ENCODE measurements around the gene ADGB. TPM values are rescaled to one million over a fixed set of nuclear protein-coding genes. Genes with fewer than 3 reads are reported as not detected.
"Not testable (repeated sequence)": the region's sequence is repeated elsewhere in the genome, so short reads cannot be mapped to it uniquely, and the experiment has no call there.

The ADGB gene
- total and polyA plus RNA-seq, 4 donors, result 1.4 to 9.7 (median 5.5) TPM

DNA sequence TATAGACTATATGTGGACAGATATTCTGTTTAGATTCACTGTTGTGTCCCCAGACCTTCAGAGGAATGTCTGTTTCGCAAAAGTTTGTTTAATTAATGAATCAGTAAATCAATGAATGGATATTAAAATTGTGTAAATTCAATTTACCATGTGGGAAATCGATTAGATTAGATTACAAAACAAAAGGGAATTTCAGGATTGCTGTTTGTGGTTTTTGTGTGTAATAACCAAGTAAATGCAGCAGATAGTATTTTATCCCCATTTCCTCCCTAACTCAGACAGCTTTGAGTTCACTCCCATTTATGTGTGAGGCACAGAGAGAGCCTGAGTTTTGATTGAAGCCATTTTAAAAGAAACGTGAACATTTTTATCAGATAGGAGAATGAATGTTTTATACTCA is 214.8 kb downstream of the ADGB start:
- H3K27me3 ChIP-seq (ENCODE audit: control insufficient read depth in 3 of 3, insufficient read depth in 3 of 3, low read length in 2 of 3), result no peaks in the 10 kb centered on the region
- TF ChIP-seq, protein P1, sequence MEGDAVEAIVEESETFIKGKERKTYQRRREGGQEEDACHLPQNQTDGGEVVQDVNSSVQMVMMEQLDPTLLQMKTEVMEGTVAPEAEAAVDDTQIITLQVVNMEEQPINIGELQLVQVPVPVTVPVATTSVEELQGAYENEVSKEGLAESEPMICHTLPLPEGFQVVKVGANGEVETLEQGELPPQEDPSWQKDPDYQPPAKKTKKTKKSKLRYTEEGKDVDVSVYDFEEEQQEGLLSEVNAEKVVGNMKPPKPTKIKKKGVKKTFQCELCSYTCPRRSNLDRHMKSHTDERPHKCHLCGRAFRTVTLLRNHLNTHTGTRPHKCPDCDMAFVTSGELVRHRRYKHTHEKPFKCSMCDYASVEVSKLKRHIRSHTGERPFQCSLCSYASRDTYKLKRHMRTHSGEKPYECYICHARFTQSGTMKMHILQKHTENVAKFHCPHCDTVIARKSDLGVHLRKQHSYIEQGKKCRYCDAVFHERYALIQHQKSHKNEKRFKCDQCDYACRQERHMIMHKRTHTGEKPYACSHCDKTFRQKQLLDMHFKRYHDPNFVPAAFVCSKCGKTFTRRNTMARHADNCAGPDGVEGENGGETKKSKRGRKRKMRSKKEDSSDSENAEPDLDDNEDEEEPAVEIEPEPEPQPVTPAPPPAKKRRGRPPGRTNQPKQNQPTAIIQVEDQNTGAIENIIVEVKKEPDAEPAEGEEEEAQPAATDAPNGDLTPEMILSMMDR (IDR thresholded peaks at IDR 0.05; ENCODE audit: control extremely low read depth, extremely low read depth), result no peak
- no peaks in the 10 kb centered on the region for H3K36me3 ChIP-seq (ENCODE audit: control insufficient read depth in 4 of 4, insufficient read depth in 4 of 4, low read length in 4 of 4)
- whole genome bisulfite sequencing, 2 donors, result 66 to 69% methylated on average over 3 of the region's 3 CpGs
- no peak overlapping the region for H3K9ac ChIP-seq (ENCODE audit: insufficient read depth in 1 of 2, low read length in 2 of 2)
- no peaks in the 10 kb centered on the region for H3K4me1 ChIP-seq (ENCODE audit: control insufficient read depth in 5 of 5, insufficient read depth in 5 of 5, low read length in 5 of 5)
- no peaks in the 10 kb centered on the region for H3K9me3 ChIP-seq (ENCODE audit: control insufficient read depth in 4 of 4, insufficient read depth in 3 of 4, low read length in 3 of 4)
- ATAC-seq (ENCODE audit: insufficient read depth, low FRiP score) (no peak), DNase-seq (no peak)
- no peak overlapping the region for H3K4me3 ChIP-seq
- no peak overlapping the region for H3K27ac ChIP-seq (ENCODE audit: low read depth in 1 of 2, low read length in 1 of 2)

DNA sequence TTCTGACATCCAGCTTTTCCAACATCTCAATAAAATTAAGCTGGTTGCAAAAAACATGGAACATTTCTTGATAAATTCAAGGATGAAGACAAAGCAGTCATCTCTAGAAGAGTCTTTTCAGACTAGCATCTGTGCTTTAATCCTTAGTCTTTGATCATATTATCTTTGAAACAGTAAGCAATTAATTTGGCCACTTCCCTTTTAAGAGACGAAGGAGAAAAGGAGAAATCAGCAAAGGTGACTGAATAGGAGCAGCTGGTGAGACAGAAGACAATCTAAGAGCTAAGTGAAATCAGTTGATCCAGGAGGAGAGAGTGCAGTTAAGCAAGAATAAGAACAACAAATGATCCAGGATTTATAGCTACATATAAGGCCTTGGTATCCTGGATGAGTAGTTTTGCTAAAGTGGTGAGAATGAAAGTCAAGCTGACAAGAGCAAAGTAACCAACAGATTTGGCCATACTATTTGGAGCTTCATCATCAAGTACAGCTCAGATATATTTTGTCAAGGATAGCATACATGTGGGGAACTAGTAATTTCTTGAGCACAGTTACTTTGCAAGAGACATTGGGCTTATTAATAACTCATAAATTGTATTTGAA is 215.5 kb downstream of the ADGB start:
- Histone ChIP-seq H3K4me1 (ENCODE audit: control insufficient read depth in 5 of 5, insufficient read depth in 5 of 5, low read length in 5 of 5) (no peaks in the 10 kb centered on the region), H3K27me3 (ENCODE audit: control insufficient read depth in 3 of 3, insufficient read depth in 3 of 3, low read length in 2 of 3) (no peaks in the 10 kb centered on the region), H3K36me3 (ENCODE audit: control insufficient read depth in 4 of 4, insufficient read depth in 4 of 4, low read length in 4 of 4) (no peaks in the 10 kb centered on the region), H3K9me3 (ENCODE audit: control insufficient read depth in 4 of 4, insufficient read depth in 3 of 4, low read length in 3 of 4) (no peaks in the 10 kb centered on the region), H3K27ac (ENCODE audit: low read depth in 1 of 2, low read length in 1 of 2) (no peak overlapping the region), H3K4me3 (no peak overlapping the region), H3K9ac (ENCODE audit: insufficient read depth in 1 of 2, low read length in 2 of 2) (no peak overlapping the region)
- 36 to 46% methylated on average over 1 of the region's 1 CpG for WGBS, 2 donors
- no peak for ATAC-seq (ENCODE audit: insufficient read depth, low FRiP score)
- TF ChIP-seq, protein P1 (IDR thresholded peaks at IDR 0.05; ENCODE audit: control extremely low read depth, extremely low read depth), result no peak
- no peak for DNase-seq

DNA sequence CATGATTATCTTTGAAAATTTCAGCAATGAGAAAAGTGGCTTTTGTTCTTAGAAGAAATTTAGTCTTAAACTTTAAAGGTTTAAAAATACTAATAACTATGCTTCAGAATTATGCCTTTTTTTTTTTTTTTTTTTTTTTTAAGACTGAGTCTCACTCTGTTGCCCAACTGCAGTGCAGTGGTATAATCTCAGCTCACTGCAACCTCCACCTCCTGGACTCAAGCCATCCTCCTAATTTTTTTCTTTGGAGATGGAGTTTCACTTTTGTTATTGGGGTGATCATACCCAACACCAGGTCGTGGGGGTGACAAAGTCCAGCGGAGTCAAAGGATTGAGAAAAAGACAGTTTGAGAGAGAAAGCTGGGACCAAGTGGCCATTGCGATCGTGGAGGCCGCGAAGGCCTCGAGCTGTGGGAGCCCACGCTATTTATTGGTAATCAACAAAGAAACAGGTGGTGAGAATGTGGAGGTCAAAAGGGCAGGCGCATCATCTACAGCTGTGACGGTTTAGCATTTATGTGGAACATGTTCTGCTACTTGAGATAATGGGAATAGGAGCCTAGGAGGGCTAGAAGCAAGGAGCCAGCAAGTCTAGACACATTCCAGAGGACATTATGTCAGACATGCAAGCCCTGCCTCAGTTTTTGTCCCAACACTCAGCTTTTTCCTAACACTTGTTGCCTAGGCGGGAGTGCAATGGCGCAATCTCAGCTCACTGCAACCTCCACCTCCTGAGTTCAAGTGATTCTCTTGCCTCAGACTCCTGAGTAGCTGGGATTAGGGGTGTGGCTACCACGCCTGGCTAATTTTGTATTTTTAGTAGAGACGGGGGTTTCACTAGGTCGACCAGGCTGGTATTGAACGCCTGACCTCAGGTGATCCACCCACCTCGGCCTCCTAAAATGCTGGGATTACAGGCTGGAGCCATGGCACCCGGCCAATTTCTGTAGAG is 217.0 kb downstream of the ADGB start:
- DNase-seq; H3K36me3 ChIP-seq (ENCODE audit: control insufficient read depth in 4 of 4, insufficient read depth in 4 of 4, low read length in 4 of 4); H3K27ac ChIP-seq (ENCODE audit: low read depth in 1 of 2, low read length in 1 of 2); H3K4me1 ChIP-seq (ENCODE audit: control insufficient read depth in 5 of 5, insufficient read depth in 5 of 5, low read length in 5 of 5); H3K9me3 ChIP-seq (ENCODE audit: control insufficient read depth in 4 of 4, insufficient read depth in 3 of 4, low read length in 3 of 4); H3K27me3 ChIP-seq (ENCODE audit: control insufficient read depth in 3 of 3, insufficient read depth in 3 of 3, low read length in 2 of 3); H3K9ac ChIP-seq (ENCODE audit: insufficient read depth in 1 of 2, low read length in 2 of 2); H3K4me3 ChIP-seq; ATAC-seq (ENCODE audit: insufficient read depth, low FRiP score): not testable (repeated sequence)
- 83 to 88% methylated on average over 13 to 14 of the region's 18 CpGs for WGBS, 2 donors

DNA sequence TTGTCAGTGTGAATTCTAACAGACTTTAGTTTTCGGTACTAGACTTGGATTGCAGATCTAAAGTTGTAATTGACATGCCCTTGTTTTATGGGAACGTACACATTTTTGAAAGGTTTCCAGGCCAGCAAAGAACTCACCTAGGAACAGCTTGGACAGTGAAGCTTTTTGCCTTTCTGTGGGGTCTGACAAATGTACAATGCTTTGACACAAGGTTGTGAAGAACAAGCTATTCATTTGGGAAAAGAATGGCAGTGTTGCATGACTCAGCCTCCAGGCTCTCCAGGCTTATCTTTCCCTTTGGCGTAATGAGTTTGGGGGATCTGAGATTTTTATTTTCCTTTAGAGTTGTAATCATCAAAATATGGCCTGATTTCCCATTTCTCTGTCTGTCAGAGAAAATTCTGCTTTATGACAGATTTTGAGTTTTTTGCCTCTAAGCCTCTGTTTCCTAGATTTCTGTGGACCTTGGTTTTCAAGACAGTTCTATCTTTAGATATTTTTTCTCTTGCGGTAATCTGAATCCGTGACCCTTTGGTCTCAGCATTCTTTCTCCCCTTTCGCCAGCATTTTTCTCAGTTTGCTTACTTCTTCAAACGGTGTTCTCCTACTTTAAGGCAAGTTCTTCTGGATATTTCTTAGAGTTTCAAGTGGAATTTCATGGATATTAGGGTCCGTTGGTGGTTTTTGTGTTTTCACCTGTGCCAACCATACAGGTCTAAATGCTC is 221.0 kb downstream of the ADGB start:
- Histone ChIP-seq H3K27ac (ENCODE audit: low read depth in 1 of 2, low read length in 1 of 2) (no peak overlapping the region), H3K36me3 (ENCODE audit: control insufficient read depth in 4 of 4, insufficient read depth in 4 of 4, low read length in 4 of 4) (no peaks in the 10 kb centered on the region), H3K27me3 (ENCODE audit: control insufficient read depth in 3 of 3, insufficient read depth in 3 of 3, low read length in 2 of 3) (no peaks in the 10 kb centered on the region), H3K4me3 (no peak overlapping the region), H3K4me1 (ENCODE audit: control insufficient read depth in 5 of 5, insufficient read depth in 5 of 5, low read length in 5 of 5) (no peaks in the 10 kb centered on the region), H3K9me3 (ENCODE audit: control insufficient read depth in 4 of 4, insufficient read depth in 3 of 4, low read length in 3 of 4) (no peaks in the 10 kb centered on the region), H3K9ac (ENCODE audit: insufficient read depth in 1 of 2, low read length in 2 of 2) (no peak overlapping the region)
- WGBS, 2 donors, result 69 to 85% methylated on average over 8 of the region's 8 CpGs
- TF ChIP-seq, protein P1 (IDR thresholded peaks at IDR 0.05; ENCODE audit: control extremely low read depth, extremely low read depth), result no peak
- DNase-seq (no peak), ATAC-seq (ENCODE audit: insufficient read depth, low FRiP score) (no peak)
